NCI-H1930 (cell line): ENCODE data around the gene GALNT17.

ENCODE experiments used
- DNase-seq, 2 experiments: peaks; one replicate each; lab custom pipeline; 2025; lab: John Stamatoyannopoulos, UW

The GALNT17 gene

DNA sequence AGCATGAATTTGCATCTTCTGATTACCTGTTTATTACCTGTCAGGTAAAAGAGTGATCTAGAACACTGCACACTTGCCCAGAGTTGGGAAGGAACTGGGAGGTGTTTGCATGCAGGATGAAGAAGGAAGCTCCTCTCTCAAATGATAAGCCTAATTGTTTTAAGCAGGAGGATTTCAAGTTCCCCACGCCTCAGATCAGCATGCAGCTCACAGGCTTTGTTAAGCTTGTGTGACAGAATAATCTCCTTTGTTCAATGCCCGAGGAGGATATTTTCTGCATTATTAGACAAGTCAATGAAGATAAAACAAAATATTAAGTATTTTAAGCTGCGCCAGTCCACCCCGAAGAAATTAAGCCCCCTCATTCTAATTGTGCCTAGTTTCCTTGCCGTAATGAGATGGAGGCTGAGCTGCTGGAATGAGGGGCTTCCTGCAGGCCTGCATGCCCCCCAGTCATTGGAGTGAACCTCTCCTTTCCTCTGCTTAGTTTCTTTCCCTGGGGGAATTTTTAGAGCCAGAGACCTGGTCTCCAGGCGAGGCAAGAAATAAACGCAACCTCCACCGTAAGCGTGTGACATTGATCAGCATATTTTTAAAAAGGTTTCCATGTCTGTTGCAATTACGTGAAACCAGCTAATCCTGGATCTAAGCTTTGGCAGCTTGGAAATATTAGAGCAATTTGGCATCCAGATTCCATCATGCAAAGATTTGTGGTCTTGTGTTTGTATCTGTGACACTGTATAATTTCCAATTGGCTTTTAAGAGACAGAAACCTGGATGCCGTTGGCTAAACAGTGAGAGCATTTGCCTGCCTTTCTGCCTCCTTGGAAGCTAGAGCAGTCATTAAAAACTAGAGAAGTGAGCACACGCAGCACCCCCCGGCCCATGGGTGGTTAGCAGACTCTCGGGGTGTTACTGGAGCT, 376.0 kb downstream of the GALNT17 start:
- no peak for DNase-seq

DNA sequence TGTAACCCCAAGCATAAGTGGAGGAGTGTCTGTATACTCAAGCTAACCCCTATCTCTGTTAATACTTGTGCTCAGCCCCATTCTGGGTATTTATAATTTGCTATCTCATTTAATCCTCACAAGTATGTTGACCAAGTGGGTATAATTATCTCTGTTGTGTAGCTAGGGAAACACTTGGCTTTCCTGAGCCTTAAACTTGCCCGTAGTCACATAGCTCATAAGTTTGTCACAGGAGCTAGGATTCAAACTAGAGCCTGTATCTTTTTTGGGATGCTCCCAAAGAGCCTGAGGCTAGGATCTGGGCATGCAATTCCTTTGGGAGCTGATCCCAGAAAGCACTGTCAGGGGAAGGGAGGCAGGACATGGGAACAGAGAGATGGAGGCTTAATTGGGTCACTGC, 377.4 kb downstream of the GALNT17 start:
- no peak for DNase-seq

DNA sequence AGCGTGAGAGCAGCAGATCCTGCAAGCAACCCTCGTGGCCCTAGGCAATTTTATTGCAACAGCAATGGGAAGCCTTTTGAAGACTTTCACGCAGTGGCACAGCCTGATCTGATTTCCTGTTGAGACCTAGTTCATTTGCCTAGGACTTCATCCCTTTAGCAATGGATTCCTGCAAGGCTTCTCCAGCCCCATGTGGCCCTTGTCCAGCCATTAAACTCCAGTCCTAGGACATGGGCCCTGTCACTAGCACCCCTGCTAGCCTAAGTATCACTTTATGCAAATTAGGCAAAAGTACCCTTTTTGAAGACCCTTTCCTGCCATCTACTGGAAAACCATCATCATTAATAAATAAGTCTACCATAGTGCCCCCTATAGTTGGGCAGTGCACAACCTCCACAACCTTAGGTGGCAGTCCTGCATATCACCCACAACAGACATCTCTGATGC, 379.4 kb downstream of the GALNT17 start:
- no peak for DNase-seq

DNA sequence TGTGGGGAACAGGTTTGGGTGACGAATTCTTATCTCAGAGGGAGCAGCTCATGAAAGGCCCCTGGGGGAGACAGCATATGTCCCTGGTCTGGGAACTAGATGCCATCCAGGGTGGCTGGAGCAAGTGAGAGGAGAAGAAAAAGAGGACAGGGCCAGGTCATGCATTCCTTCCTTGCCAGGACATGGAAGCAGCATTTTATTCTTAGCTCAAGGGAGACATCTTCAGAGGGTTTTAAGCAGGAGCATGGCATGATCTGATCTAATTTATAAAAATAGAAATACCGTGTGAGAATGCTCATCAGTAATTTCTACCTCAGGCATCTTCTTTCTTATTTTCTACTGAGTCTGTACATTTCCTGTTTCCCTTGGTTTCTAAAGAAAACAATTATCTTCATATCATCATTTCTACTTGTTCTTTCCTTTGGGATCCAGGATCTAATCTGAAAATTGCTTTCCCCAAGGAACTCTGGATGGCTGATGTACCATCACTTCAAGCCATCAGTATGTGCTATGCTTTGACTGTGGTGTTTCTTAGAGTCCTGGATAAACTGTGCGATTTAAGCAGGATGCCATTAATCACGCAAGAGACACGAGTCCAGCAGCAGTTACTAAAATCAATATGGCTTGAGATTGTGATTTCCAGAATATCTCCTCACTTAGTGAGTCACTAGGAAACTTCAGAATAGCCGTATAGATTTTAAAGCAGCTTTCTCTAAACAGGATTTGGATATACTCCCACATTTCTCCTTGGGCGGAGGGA, 386.2 kb downstream of the GALNT17 start:
- no peak for DNase-seq

DNA sequence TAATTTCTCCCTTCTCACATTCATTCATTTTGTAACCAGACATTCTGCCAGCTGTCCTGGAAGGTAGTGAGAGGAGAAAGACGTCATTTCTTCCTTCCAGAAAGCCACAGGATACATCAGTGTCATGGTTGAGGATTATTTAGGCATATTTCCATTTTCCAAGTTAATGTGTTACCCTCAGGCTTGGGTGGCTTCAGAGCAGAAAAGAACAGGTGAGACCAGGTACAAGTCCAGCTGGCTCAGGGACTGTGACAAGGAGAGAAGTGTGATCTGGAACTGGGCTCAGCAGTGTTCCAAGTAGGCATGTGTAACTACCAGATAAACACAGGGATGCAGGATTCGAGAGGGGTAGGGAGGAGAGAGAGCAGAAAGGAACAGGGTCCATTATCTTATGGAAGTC, 386.9 kb downstream of the GALNT17 start:
- no peak for DNase-seq

DNA sequence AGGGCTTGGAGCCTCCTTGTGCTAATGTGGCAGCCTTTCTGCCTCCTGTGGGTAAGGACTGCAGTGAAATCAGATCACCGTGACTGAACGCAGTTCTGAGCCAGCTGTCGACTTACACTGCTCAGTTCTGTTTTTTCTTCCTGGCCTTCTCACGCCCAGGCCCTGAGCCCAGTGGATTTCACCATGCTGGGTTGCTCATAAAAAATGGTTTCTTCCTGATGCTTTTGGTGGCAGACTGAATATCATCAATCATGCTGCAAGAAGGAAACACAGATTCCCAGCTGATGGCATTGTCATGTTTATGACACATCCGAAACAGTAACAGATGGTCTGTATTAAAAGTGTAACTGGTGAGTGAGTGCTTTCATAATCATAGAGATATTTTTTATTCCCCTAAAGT, 389.6 kb downstream of the GALNT17 start:
- no peak for DNase-seq

DNA sequence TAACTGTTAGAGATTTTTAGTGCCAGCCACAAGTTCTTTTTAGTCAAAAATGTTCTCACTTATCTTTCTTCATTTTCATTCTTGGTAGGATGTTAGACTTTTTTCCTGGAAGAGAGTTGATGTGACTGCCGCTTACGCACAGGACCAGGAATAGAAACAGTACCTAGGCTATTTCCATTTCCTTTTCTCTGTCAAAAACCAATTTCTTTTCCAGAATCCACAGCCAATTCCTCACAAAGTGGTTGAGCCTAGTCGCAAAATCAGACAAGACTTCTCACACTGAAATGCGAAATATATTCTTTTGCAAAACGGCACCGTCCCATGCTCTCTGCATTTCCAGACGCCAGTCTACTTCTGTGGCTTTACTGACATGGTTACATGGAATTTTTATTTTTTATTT, 394.2 kb downstream of the GALNT17 start:
- DNase-seq, result no peak

DNA sequence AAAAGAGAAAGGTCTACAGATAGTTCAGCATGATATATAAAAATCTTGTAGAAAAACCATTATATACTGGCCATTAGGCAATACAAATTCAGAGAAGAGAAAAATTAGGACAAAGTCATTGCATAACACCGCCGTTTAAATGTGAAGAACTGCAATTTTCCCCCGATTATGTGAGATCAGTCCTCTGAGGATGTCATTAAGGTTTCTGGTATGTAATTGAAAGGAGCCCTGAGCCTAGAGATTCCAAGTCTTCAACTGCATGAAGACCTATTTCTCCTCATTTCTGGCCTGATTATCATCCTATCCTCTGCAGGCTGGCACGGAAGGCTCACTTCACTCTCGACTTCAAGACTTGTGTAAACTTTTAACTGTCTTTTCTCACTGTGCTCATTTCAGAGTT, 395.3 kb downstream of the GALNT17 start:
- DNase-seq, result no peak

DNA sequence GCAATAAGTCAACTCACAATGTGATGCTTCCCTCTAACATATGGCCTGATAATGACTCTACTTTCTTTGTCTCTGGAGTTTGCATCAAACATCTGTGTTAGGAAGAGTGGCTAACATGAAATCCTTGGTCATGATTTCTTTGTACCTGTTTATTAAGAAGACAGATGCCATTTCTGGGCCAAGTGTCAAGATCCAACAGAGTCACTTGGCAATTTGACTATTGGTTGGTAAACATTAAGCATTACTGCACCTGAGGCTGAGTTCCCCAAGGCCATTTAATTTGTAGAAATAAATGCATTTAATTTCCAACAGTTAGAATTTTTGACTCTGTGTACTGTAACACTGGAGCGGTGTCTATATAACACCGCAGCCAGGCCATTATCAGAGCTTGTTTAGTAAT, 403.7 kb downstream of the GALNT17 start:
- DNase-seq, result no peak

DNA sequence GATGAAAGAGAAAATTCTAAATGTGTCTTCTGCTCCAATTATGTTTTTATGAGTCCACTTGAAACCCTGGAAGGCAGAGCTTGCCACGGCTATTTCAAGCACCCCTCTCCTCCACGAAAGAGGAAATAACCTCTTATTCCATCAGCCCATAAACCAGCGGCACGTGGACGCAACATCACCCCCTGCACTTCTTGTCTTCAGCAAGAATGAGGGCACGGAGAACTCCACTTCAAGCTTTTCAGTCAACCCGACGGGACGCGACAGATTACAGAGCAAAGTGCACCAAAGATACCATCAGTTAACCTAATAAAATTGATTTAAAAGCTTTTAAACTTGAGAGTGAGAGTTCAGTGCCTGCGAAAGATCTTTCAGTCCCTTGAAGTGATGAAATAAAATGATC, 406.3 kb downstream of the GALNT17 start:
- no peak for DNase-seq

DNA sequence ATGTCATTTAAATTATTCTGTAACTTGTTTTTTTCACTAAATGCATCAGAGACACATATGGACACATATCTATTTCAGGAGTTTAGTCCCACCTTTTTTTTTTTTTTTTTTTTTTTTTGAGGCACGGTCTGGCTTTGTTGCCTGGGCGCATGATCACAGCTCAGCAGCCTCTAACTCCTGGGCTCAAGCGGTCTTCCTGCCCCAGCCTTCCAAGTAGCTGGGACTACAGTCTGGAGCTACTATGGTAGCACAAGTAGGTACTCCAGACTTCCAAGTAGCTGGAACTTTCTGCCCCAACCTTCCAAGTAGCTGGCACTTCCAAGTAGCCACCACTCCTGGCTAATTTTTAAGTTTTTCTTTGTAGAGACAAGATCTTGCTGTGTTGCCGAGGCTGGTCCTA, 407.7 kb downstream of the GALNT17 start:
- no peak for DNase-seq

DNA sequence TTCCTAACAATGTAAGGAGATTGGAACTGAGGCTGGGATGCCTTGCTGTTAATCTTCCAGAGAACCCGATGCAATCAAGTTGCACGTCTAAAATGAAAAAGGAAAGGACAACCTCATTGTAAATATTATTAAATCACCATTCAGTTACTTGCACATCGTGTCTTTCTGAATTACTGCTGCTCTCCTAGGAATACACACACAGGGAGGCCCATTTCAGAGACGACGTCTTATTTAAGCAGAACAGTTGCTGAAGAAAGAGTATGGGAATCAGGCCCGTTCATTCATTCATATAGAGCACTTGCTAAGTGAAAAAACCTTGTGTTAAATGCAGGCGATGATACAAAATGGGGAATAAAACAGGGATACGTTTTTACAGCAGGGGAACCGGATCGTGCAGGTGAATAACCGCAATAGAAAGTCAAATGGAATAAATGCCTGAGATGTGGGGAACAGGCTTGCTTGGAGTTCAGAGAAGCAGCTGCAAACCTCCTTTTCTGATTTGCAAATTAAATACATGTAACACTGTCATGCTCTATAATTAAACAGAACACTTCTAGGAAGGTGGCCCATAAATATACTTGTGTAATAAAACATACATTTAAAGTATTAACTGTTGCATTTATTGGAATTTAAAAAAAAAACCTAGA, 409.9 kb downstream of the GALNT17 start:
- DNase-seq, result no peak

DNA sequence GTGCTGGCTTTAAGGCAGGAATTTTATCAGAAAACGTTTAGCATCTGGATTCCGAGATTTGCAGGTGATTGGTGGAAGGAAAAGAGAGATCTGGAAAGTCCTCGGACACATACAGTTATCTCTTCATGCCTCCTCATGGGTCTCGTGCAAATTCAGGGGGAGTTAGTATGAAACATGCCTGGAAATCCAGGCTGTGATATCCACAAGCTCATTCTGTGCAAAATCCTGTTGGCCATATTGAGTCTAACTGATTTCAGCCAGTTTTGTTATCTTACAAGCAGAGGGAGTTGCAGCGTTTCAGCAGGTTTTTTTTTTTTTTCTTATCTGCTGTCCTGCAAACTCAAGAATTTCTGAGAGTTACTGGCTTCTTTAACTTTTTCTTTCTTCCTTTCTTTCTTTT, 411.5 kb downstream of the GALNT17 start:
- DNase-seq, result no peak

DNA sequence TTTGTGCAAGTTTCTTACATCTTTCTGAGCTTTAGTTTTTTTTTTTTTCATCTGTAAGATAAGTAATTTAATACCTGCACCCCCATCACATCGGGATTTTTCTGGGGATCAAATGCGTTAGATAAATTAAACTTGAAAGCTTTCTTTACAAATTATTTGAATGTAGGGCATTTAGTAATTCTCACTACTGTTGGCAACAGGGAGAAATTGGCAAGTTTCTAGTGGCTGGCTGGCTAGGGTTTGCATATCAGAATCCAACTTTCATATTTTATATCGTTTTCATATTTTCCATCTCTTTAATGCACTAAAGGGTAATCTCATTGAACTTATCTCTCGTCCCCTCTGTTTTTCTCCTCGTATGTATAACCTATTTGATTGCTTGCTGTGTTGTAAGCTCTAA, 412.9 kb downstream of the GALNT17 start:
- no peak for DNase-seq

DNA sequence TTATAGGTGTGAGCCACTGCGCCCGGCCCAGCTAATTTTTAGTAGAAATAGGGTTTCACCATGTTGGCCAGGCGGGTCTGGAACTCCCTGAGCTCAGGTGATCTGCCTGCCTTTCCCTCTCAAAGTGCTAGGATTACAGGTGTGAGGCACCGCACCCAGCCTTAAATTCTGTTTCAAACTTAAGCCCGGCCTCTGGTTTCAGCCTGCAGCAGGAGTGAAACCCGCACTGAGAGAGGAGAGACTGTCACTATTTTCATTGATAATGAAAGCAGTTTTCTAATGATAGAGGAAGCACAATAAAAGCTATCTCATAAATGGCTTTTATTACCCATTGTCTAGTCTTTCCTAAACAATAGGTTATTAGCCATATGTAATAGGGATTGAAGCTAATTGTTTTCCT, 415.5 kb downstream of the GALNT17 start:
- no peak for DNase-seq

DNA sequence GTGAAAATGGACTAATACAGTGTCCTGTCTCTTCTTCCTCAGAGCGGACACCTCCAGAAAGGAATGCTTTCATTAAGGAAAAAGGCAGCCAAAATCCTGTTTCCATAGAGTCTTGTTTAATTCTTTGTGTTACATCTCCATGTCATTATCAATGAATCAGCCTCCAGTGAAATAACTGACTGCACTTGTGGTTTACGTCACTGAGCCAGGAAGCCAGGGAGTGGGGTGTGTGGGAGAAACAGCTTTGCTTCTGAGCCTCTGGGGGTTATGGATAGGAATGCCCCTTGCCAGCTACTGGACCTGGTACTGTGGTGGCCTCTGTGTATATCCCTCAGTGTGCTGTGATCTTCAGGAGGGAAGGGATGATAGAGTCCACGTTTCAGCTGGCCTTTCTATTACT, 416.8 kb downstream of the GALNT17 start:
- no peak for DNase-seq

DNA sequence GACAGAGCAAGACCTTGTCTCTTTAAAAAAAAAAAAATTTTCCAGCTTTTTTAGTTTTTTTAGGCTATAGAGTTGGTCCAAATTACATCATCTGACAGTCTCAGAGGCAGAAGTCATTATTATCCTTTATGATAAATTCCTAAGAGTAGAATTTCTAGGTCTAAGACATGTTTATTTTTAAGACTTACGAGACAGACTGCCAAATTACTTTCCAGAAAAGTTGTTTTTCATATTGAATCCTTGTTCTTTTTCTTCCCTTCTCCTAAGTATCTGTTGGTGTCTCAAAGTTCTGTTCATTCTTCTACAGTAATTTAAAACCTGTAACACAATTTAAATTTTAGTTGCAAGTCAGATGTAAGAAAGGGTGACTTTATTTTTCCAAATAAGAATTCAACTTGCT, 421.4 kb downstream of the GALNT17 start:
- no peak for DNase-seq

DNA sequence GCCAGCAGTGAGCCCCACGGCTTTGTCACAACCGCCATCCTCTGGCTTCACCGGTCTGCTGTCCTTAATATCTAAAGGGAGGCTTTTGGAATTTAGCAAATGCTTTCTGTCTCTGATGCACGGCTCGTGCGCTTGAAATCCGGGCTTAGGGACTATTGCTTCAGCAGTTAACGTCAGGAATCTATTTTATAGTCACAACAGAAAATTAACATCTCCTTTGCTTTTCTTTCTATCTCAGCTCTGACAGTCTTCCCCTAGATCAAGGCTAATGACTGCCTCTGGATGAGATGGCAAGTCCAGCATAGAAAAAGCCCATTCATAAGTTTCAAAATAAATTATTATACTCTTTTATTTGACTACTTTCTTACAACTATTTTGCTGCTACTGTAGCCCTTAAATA, 423.8 kb downstream of the GALNT17 start:
- DNase-seq, result no peak

DNA sequence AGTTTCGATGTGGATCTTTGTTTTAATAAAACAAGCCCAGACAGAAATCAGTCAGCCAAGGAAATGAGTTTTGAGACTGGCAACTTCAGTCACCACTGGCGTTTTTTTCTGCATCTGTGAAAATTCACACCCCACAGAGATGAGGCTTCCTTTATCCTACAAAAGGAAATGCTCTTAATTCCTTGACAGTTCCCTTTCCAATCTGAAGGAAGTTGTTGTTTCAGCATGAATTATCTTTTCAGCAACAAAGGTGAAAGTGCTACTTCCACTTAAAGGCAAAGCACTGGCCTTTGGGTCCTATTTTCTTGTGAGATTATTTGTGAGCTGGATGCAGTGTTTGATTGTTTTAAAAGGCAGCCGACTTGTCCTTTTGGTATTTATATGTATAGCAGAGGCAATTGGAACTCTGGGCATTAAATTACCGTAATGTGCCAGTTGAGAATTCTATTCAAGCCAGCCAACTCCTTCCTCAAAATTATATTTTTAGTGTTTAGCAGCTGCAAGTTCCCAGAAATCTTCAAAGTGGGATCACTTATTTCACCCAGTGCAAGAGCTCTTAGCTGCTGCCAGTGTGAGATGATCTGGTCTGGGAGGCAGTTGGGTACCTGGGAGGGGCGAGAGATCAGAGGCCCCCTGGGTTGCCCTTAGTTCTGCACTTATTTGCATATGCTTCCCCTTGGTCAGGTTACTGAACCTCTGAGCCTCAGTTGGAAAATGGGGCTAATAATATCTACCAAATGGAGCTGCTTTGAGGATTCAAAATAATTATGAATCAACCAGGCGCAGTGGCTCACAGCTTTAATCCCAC, 427.1 kb downstream of the GALNT17 start:
- no peak for DNase-seq

DNA sequence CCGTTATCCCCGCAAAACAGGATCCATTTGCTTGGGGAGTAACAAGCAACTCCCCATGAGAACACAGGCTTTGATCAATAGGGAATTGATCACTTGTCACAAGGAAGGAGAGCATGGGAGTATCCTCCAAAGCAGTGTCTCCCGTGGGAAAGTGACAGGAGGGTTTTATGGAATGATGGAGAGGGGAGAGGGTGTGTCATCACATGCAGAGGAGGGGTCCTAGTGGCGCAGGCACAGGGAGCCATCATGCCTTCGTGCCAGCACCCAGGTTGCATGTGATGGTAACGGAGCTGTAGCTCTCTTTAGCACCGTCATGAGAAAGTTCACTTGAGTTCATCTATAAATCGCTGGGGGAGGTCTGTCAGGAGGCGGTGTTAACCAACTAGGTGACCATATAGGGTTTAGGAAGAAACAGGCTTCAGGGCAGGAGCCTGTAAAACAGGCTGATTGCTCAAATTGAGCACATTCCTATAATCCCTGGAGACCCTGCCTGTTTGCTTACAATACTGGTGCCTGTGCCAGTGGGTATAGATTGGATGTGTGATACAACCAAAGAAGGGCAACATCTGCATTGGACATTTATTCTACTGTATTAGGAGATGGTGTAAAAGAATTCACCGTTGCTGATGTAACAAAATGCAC, 428.5 kb downstream of the GALNT17 start:
- no peak for DNase-seq

DNA sequence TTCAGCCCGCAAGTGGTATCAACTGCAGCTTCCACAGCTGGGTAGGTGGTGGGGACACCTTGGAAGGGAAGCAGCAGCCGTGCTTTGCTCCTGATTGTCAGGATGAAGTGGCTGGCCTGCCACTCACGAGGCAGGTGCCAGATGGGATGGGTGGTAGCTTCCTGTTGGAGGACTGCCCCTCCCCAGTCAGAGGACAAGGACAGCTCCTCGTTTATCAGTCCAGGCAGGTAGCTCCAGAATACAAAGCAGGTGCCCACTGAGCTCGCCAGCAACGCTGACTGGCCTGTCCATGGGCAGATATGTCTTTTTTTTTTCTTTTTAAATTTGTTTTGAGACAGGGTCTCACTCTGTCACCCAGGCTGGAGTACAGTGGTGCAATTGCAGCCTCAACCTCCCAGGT, 431.3 kb downstream of the GALNT17 start:
- DNase-seq, result no peak
